GM19463 (cell line): ENCODE measurements around the gene MCTP1.

ENCODE experiments used
- ATAC-seq: cut with Tn5 transposase; IDR thresholded peaks from one replicate; pipeline ENCODE4 v1.9.1; 2021; ENCODE audit warnings: mild to moderate bottlenecking, moderate library complexity; ENCODE audit not compliant: unreplicated experiment

The MCTP1 gene

GRCh38 chr5:94742852-94743251 is 542.0 kb downstream of the MCTP1 start:
- ATAC-seq = no peak

- ATAC-seq = no peak
Observed at GRCh38 chr5:94740286-94740685, 544.6 kb downstream of the MCTP1 start.

- no peak for ATAC-seq
Observed at GRCh38 chr5:94736498-94736897, 548.4 kb downstream of the MCTP1 start.

GRCh38 chr5:94731471-94731870 is 553.4 kb downstream of the MCTP1 start:
- ATAC-seq = no peak

- no peak for ATAC-seq
Observed at GRCh38 chr5:94725142-94725541, 559.8 kb downstream of the MCTP1 start.

GRCh38 chr5:94715768-94716167 is 569.1 kb downstream of the MCTP1 start:
- peak; percentile 44 for ATAC-seq

- ATAC-seq = no peak
Observed at GRCh38 chr5:94711785-94712184, 573.1 kb downstream of the MCTP1 start.

- ATAC-seq = no peak
Observed at GRCh38 chr5:94709277-94709676, 575.6 kb downstream of the MCTP1 start.

GRCh38 chr5:94707359-94707758 is 577.5 kb downstream of the MCTP1 start:
- ATAC-seq = peak; percentile 55

GRCh38 chr5:94705427-94705826 is 579.5 kb downstream of the MCTP1 start:
- ATAC-seq = no peak

GRCh38 chr5:94702729-94703128 is 582.2 kb downstream of the MCTP1 start:
- ATAC-seq = peak; percentile 54

- ATAC-seq = peak; percentile 78
Observed at GRCh38 chr5:94700592-94700991, 584.3 kb downstream of the MCTP1 start.

GRCh38 chr5:94699562-94699961 is 585.3 kb downstream of the MCTP1 start:
- ATAC-seq = no peak

- ATAC-seq = no peak
Observed at GRCh38 chr5:94698197-94698596, 586.7 kb downstream of the MCTP1 start.

GRCh38 chr5:94694671-94695070 is 590.2 kb downstream of the MCTP1 start:
- no peak for ATAC-seq

- no peak for ATAC-seq
Observed at GRCh38 chr5:94693845-94694370, 591.0 kb downstream of the MCTP1 start.

- ATAC-seq = peak; percentile 50
Observed at GRCh38 chr5:94693043-94693822, 591.7 kb downstream of the MCTP1 start.

GRCh38 chr5:94692581-94692980 is 592.3 kb downstream of the MCTP1 start:
- ATAC-seq = no peak

- ATAC-seq = no peak
Observed at GRCh38 chr5:94691949-94692348, 592.9 kb downstream of the MCTP1 start.

GRCh38 chr5:94691291-94691690 is 593.6 kb downstream of the MCTP1 start:
- ATAC-seq = no peak

GRCh38 chr5:94690778-94691177 is 594.1 kb downstream of the MCTP1 start:
- no peak for ATAC-seq

- no peak for ATAC-seq
Observed at GRCh38 chr5:94689908-94690307, 595.0 kb downstream of the MCTP1 start.
